Skeletal muscle tissue (tissue), 4 donors: ENCODE data around the gene TLCD2. TPM values are rescaled to one million over a fixed set of nuclear protein-coding genes. Genes with fewer than 3 reads are reported as not detected.
"Not testable (repeated sequence)": the region's sequence is repeated elsewhere in the genome, so short reads cannot be mapped to it uniquely, and the experiment has no call there.

Source experiments
- H3K27ac ChIP-seq: one replicate; pipeline ENCODE4 v1.7.0; 2013; ENCODE audit warnings: mild to moderate bottlenecking, low read depth, low read length, inconsistent platforms
- H3K27me3 ChIP-seq, 3 donors: one replicate each; pipeline ENCODE4 v1.7.0; 2013; ENCODE audit warnings: low read length in 3 of 3; ENCODE audit not compliant: control insufficient read depth in 3 of 3, insufficient read depth in 3 of 3
- H3K36me3 ChIP-seq, 3 donors: one replicate each; pipeline ENCODE4 v1.7.0; 2013; ENCODE audit warnings: low read length in 3 of 3; ENCODE audit not compliant: control insufficient read depth in 3 of 3, insufficient read depth in 3 of 3
- H3K4me1 ChIP-seq, 3 donors: one replicate each; pipeline ENCODE4 v1.7.0; 2013; ENCODE audit warnings: low read length in 3 of 3, mild to moderate bottlenecking in 3 of 3; ENCODE audit not compliant: control insufficient read depth in 3 of 3, insufficient read depth in 3 of 3
- H3K4me3 ChIP-seq, 3 donors: one replicate each; pipeline ENCODE4 v1.7.0; 2013; ENCODE audit warnings: low read length in 3 of 3
- H3K9ac ChIP-seq, 3 donors: one replicate each; pipeline ENCODE4 v1.7.0; 2013; ENCODE audit warnings: low read length in 3 of 3, mild to moderate bottlenecking in 3 of 3, moderate library complexity in 2 of 3, low read depth in 1 of 3
- H3K9me3 ChIP-seq, 3 donors: one replicate each; pipeline ENCODE4 v1.7.0; 2013; ENCODE audit warnings: low read length in 3 of 3; ENCODE audit not compliant: control insufficient read depth in 3 of 3
- total RNA-seq: library from RNA; depleted of rRNA; stranded (reverse); fragments of >200 nt; gene quantifications from one replicate; pipeline ENCODE4 v1.2.3, GENCODE V29; 2014
- donor health status: Osteomylitis.

The TLCD2 gene
- total RNA-seq, 1 donor from 2014 or later, result 2.1 TPM

GRCh38 chr17:1711804-1712203 lies 1.6 kb upstream of the TLCD2 start:
- Histone ChIP-seq H3K4me3 (peak overlapping the region in 1 of 3 donors; percentile 85), H3K9ac (peak overlapping the region in 2 of 3 donors; percentile 23 to 90), H3K27ac (no peak overlapping the region), H3K9me3 (no peaks in the 10 kb centered on the region), H3K36me3 (peaks cover 28 to 45% (median 29%) of the 10 kb centered on the region in 3 donors), H3K4me1 (peaks cover 38 to 44% (median 44%) of the 10 kb centered on the region in 3 donors), H3K27me3 (no peaks in the 10 kb centered on the region)

DNA sequence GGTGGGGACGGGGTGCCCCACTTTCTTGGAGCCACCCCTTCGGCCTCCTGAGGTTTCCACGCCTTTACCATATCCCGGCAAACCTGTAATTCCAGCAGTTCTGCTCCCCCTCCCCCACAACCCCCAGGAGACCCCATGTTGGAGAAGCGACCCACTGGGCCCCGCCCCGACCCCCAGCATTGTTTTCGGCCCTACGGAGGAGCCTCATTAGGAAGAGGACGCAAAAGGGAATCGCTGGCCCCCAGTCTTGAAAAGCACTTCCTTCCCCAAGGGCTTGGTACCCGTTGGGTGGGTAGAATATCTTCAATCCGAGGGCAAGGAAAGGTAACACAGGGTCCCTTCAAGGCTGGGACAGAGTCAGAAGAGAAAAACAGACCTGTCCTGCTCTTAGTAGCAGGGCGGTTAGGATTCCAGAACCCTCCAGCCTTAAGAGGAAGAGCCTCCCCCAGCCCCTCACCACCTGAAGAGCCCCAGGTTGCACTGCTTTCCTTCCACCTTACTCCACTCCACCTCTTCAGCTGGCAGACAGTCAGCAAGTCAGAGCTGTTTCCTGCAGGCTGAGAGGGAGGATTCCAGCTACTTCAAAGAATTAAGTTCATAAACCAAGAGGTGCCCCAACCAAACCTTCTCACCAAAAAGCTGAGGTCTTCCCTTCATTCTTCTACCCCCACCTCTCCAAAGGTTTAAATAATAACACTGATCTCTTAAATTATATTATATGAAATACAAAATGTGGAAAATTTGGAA lies 803 bp upstream of the TLCD2 start:
- H3K4me1 ChIP-seq, result peaks cover 38 to 44% (median 43%) of the 10 kb centered on the region in 3 donors
- peak overlapping the region; percentile 71 for H3K27ac ChIP-seq
- H3K4me3 ChIP-seq, result peak overlapping the region; percentile 57 to 68 (median 59)
- peak overlapping the region; percentile 61 to 80 (median 73) for H3K9ac ChIP-seq
- H3K9me3 ChIP-seq, result no peaks in the 10 kb centered on the region
- no peaks in the 10 kb centered on the region for H3K27me3 ChIP-seq
- H3K36me3 ChIP-seq, result peaks cover 28 to 45% (median 29%) of the 10 kb centered on the region in 3 donors

GRCh38 chr17:1709403-1709951 lies 700 bp downstream of the TLCD2 start:
- Histone ChIP-seq H3K9me3 (no peaks in the 10 kb centered on the region), H3K4me3 (peak overlapping the region in 1 of 3 donors; percentile 57), H3K27ac (peak overlapping the region; percentile 71), H3K36me3 (peaks cover 28 to 45% (median 29%) of the 10 kb centered on the region in 3 donors), H3K4me1 (peaks cover 35 to 44% (median 38%) of the 10 kb centered on the region in 3 donors), H3K27me3 (no peaks in the 10 kb centered on the region), H3K9ac (peak overlapping the region in 1 of 3 donors; percentile 80)

DNA sequence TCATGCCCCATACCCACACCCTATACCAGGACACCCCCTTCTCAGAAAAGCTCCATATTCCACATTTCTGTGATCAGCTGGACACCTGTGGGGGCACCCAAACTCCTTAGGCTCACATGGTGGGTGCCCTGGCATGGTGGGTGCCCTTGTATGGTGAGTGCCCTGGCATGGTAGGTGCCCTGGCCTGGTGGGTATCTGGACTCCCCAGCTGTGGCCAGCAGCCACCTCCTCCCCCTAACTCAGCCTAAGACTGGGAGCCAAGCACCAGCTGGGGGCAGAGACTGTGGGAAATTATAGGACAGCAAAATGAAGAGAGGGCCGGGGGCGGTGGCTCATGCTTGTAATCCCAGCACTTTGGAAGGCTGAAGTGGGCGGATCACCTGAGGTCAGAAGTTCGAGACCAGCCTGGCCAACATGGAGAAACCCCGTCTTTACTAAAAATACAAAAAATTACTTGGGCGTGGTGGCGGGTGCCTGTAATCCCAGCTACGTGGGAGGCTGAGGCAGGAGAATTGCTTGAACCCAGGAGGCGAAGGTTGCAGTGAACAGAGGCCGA lies 1.3 kb downstream of the TLCD2 start:
- not testable (repeated sequence) for H3K4me3 ChIP-seq, H3K27me3 ChIP-seq, H3K9me3 ChIP-seq, H3K27ac ChIP-seq
- Histone ChIP-seq H3K4me1 (peaks cover 30 to 39% (median 33%) of the 10 kb centered on the region in 3 donors), H3K9ac (peak overlapping the region in 1 of 3 donors; percentile 45), H3K36me3 (peaks cover 24 to 41% (median 24%) of the 10 kb centered on the region in 3 donors)

- Histone ChIP-seq H3K27me3 (no peaks in the 10 kb centered on the region), H3K9me3 (no peaks in the 10 kb centered on the region), H3K27ac (no peak overlapping the region), H3K36me3 (peaks cover 6 to 23% (median 7%) of the 10 kb centered on the region in 3 donors), H3K4me3 (no peak overlapping the region), H3K4me1 (peaks cover 13 to 21% (median 15%) of the 10 kb centered on the region in 3 donors), H3K9ac (no peak overlapping the region)
Observed at GRCh38 chr17:1707107-1707506, 3.1 kb downstream of the TLCD2 start.

- H3K27ac ChIP-seq, result no peak overlapping the region
- H3K27me3 ChIP-seq, result no peaks in the 10 kb centered on the region
- H3K9me3 ChIP-seq, result no peaks in the 10 kb centered on the region
- H3K9ac ChIP-seq, result no peak overlapping the region
- peaks cover 0 to 11% (median 0%) of the 10 kb centered on the region in 3 donors for H3K36me3 ChIP-seq
- H3K4me3 ChIP-seq, result no peak overlapping the region
- H3K4me1 ChIP-seq, result peaks cover 0 to under 1% (median 0%) of the 10 kb centered on the region in 3 donors
Observed at GRCh38 chr17:1705004-1705403, 5.2 kb downstream of the TLCD2 start.

GRCh38 chr17:1703063-1703462 lies 7.1 kb downstream of the TLCD2 start:
- no peaks in the 10 kb centered on the region for H3K4me1 ChIP-seq
- H3K36me3 ChIP-seq, result peaks cover 0 to 6% (median 0%) of the 10 kb centered on the region in 3 donors
- H3K4me3 ChIP-seq, result no peak overlapping the region

GRCh38 chr17:1699891-1700290 lies 10.3 kb downstream of the TLCD2 start:
- not testable (repeated sequence) for H3K4me1 ChIP-seq, H3K27me3 ChIP-seq, H3K4me3 ChIP-seq, H3K36me3 ChIP-seq, H3K27ac ChIP-seq, H3K9ac ChIP-seq, H3K9me3 ChIP-seq

More at GRCh38 chr17:1703063-1703462, 7.1 kb downstream of the TLCD2 start:
- no peaks in the 10 kb centered on the region for H3K27me3 ChIP-seq
- H3K9me3 ChIP-seq, result no peaks in the 10 kb centered on the region
- H3K27ac ChIP-seq, result no peak overlapping the region
- H3K9ac ChIP-seq, result no peak overlapping the region

DNA sequence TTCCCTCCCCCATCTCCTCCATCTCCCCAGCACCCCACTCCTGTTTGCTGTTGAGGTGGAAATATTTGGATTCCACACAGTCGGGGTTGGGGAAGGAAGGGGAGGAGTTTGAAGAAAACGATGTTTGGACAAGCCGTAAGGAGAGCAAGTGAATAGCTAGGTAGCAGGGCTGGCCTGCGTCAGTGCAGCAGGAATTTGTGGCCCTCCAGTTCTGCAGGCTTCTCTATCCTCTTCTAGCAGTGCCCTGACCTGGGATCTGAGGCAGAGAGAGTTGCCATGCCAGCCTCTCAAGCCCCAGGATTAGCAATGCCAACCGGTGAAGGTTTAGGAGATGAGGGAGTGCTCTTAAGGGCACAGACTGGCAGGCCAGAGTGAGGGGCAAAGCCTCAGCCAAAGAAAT lies 12.5 kb downstream of the TLCD2 start:
- Histone ChIP-seq H3K27ac (no peak overlapping the region), H3K9ac (peak overlapping the region in 1 of 3 donors; percentile 66), H3K9me3 (no peaks in the 10 kb centered on the region)

GRCh38 chr17:1695365-1695764 lies 14.8 kb downstream of the TLCD2 start:
- Histone ChIP-seq H3K4me3 (no peak overlapping the region), H3K9ac (no peak overlapping the region), H3K9me3 (no peaks in the 10 kb centered on the region), H3K36me3 (no peaks in the 10 kb centered on the region), H3K27me3 (no peaks in the 10 kb centered on the region), H3K4me1 (peaks cover 0 to 4% (median 3%) of the 10 kb centered on the region in 3 donors), H3K27ac (no peak overlapping the region)

More for the DNA sequence above, 12.5 kb downstream of the TLCD2 start:
- Histone ChIP-seq H3K4me1 (peaks cover 0 to 4% (median 3%) of the 10 kb centered on the region in 3 donors), H3K27me3 (no peaks in the 10 kb centered on the region), H3K36me3 (no peaks in the 10 kb centered on the region), H3K4me3 (no peak overlapping the region)
